Natural killer cell (primary cell): ENCODE data around the gene SIRT5. TPM values are rescaled to one million over a fixed set of nuclear protein-coding genes. Genes with fewer than 3 reads are reported as not detected.
A peak's percentile ranks its signal among the peaks of the same experiment; 100 is the strongest.

Experiments used
- ATAC-seq, 3 donors: fragments of 150-1000 bp in 2 of 3; fragments of 200-7000 bp in 1 of 3; cut with Tn5 transposase; 1 replicate in 1 of 3; 2 replicates in 2 of 3; pipeline ENCODE4 v1.10.0; 2021; ENCODE audit warnings: mild to moderate bottlenecking in 2 of 3, moderate library complexity in 2 of 3
- DNase-seq, 2 donors: peaks; one replicate each; pipeline versions ENCODE4 v3.0.0 to v3.0.0-alpha.2; 2013 to 2021; ENCODE audit warnings: mixed read lengths in 1 of 2
- H3K27ac ChIP-seq: one replicate; pipeline ENCODE4 v1.5.1; 2013; ENCODE audit warnings: mild to moderate bottlenecking, low read length
- H3K27me3 ChIP-seq: one replicate; pipeline ENCODE4 v1.6.1; 2013; ENCODE audit warnings: low read length; ENCODE audit not compliant: control insufficient read depth, insufficient read depth
- H3K36me3 ChIP-seq: one replicate; pipeline ENCODE4 v1.6.1; 2013; ENCODE audit warnings: low read length; ENCODE audit not compliant: control insufficient read depth, insufficient read depth
- H3K4me1 ChIP-seq: one replicate; pipeline ENCODE4 v1.6.1; 2013; ENCODE audit warnings: low read length; ENCODE audit not compliant: control insufficient read depth, insufficient read depth
- H3K4me3 ChIP-seq: one replicate; pipeline ENCODE4 v1.5.1; 2013; ENCODE audit warnings: low read length
- H3K9me3 ChIP-seq: one replicate; pipeline ENCODE4 v1.6.1; 2013; ENCODE audit warnings: low read length; ENCODE audit not compliant: control insufficient read depth, insufficient read depth
- H3K27ac Mint-ChIP-seq, 2 donors: one replicate each; pipeline ENCODE4 v1.8.0; 2022; ENCODE audit warnings: mild to moderate bottlenecking in 2 of 2, mixed read lengths in 2 of 2, moderate library complexity in 1 of 2
- H3K27me3 Mint-ChIP-seq, 2 donors: one replicate each; pipeline ENCODE4 v1.8.0; 2022; ENCODE audit warnings: low read depth in 2 of 2, mixed read lengths in 2 of 2
- H3K36me3 Mint-ChIP-seq: one replicate; pipeline ENCODE4 v1.8.0; 2022; ENCODE audit warnings: mixed read lengths
- H3K4me1 Mint-ChIP-seq, 2 donors: one replicate each; pipeline ENCODE4 v1.8.0; 2022; ENCODE audit warnings: mixed read lengths in 2 of 2
- H3K4me3 Mint-ChIP-seq: one replicate; pipeline ENCODE4 v1.8.0; 2022; ENCODE audit warnings: mild to moderate bottlenecking, moderate library complexity, mixed read lengths
- H3K9me3 Mint-ChIP-seq, 2 donors: one replicate each; pipeline ENCODE4 v1.8.0; 2022; ENCODE audit warnings: mixed read lengths in 2 of 2
- CTCF ChIP-seq: fragments of 200-600 bp; IDR thresholded peaks from one replicate; pipeline ENCODE4 v1.8.0; 2022; ENCODE audit warnings: antibody characterized with exemption
- WGBS: methylation state at CpG from one replicate; pipeline ENCODE4 v1.1.7; 2013; ENCODE audit warnings: missing lambda C conversion rate; ENCODE audit not compliant: insufficient coverage; 5-methylcytosine and 5-hydroxymethylcytosine counted together
- intact Hi-C: fragments of 100-400 bp; cut with micrococcal nuclease; formaldehyde crosslinking; loops from one replicate; pipeline ENCODE4 v1.14.2; 2022
- total RNA-seq, 4 donors: library from RNA; stranded (reverse); fragments of 120-200 nt in 1 of 4; gene quantifications; one replicate each; pipeline versions ENCODE4 v1.2.3 to v1.2.4, GENCODE V29; 2013 to 2022

SIRT5 gene
- total RNA-seq, 3 donors from 2014 or later (not counting 1 experiment from before 2014, with no cell fraction given), result 8.8 to 13.9 (median 12.2) TPM

DNA sequence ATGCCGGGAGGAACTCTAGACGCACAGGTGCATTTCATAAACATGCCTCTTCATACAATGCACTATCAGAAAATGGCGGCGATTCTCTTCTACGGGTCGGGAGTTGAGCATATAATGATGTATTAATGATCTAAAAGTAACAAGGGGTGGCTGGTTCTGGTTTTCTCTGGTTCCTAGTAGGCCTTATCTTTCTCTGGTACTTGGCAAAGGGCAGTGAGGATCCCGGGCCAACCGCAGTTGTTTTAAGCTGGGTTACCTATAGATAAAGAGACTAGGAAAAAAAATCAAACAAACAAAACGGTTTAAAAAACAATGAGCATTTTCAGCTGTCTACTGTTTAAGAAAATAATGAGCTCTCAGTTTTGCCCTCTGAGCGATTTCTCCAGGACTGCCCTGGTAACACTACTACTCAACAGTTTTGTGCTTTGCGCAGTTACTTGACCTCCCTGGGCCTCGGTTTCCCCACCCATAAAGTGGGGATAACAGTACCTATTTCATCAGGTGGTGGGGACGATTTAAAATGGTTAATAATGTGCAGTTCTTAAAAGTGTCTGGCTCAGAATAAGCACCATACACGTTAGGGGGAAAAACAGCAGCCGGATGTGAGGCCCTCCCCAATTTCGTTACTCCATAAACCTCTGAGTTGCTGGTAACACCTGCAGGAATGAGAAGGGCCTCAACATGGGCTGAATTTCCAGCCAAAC, 1.3 kb upstream of the SIRT5 start:
- H3K4me3 Mint-ChIP-seq, result peak overlapping the region; percentile 96
- DNase-seq (no peak), ATAC-seq (no peak)
- H3K27me3 ChIP-seq, result no peaks in the 10 kb centered on the region
- H3K36me3 ChIP-seq, result no peaks in the 10 kb centered on the region
- H3K4me3 ChIP-seq, result no peak overlapping the region
- no peak overlapping the region for H3K27ac ChIP-seq
- intact Hi-C loops, result loop anchor here (10.0 kb wide), 1 partner anchor 192 kb away; no protein-coding TSS in a partner anchor
- peak overlapping the region; percentile 92 to 96 for H3K27ac Mint-ChIP-seq
- H3K36me3 Mint-ChIP-seq, result no peaks in the 10 kb centered on the region
- peaks cover 16 to 25% of the 10 kb centered on the region in 2 donors for H3K4me1 Mint-ChIP-seq
- TF ChIP-seq CTCF, result no peak
- H3K4me1 ChIP-seq, result peaks cover 11% of the 10 kb centered on the region
- no peaks in the 10 kb centered on the region for H3K9me3 Mint-ChIP-seq
- H3K9me3 ChIP-seq, result no peaks in the 10 kb centered on the region
- peaks cover 0 to 3% of the 10 kb centered on the region in 2 donors for H3K27me3 Mint-ChIP-seq
- 91% methylated on average over 14 of the region's 16 CpGs for WGBS

- no peaks in the 10 kb centered on the region for H3K36me3 Mint-ChIP-seq
- DNase-seq (no peak), ATAC-seq (no peak)
- peaks cover 16 to 25% of the 10 kb centered on the region in 2 donors for H3K4me1 Mint-ChIP-seq
- Histone ChIP-seq H3K4me3 (peak overlapping the region; percentile 83), H3K4me1 (peaks cover 11% of the 10 kb centered on the region), H3K9me3 (no peaks in the 10 kb centered on the region), H3K27me3 (no peaks in the 10 kb centered on the region), H3K27ac (peak overlapping the region; percentile 14), H3K36me3 (no peaks in the 10 kb centered on the region)
- 13% methylated on average over 13 of the region's 14 CpGs for WGBS
- H3K27ac Mint-ChIP-seq, result peak overlapping the region; percentile 92 to 96
- no peaks in the 10 kb centered on the region for H3K9me3 Mint-ChIP-seq
- peaks cover 0 to under 1% of the 10 kb centered on the region in 2 donors for H3K27me3 Mint-ChIP-seq
- intact Hi-C loops, result loop anchor here (1.0 to 10.0 kb wide), 4 partner anchors 42 to 245 kb away; partner anchors contain the start of genes NOL7 and TBC1D7
- H3K4me3 Mint-ChIP-seq, result peak overlapping the region; percentile 96
- no peak for TF ChIP-seq CTCF
Observed at GRCh38 chr6:13573669-13574110, 711 bp upstream of the SIRT5 start.

DNA sequence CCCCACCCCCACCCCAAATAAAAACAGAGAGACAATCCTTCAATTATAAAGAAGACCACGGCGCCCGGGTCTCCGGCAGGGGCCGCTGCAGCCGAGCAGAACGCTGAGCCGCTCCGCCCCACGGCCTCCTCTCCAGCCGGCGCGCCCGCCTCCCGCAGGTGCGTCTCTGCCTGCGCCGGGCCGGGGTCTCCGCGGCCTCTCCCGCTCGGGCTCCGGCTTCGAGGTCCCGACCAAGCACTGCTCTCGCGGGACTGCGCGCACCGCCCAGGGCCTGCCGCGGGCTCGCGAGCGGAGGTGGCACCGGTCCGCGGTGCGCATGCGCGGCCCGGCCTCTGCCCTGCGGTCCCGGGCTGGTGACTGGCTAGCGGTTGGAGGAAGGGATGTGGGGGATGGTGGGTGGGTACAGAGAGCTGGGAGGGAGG, 241 bp upstream of the SIRT5 start:
- H3K36me3 Mint-ChIP-seq, result no peaks in the 10 kb centered on the region
- peak; percentile 70 for TF ChIP-seq CTCF

More for the DNA sequence above, 241 bp upstream of the SIRT5 start:
- Mint-ChIP-seq H3K4me1 (peaks cover 16 to 25% of the 10 kb centered on the region in 2 donors), H3K9me3 (no peaks in the 10 kb centered on the region), H3K4me3 (peak overlapping the region; percentile 96), H3K27ac (peak overlapping the region; percentile 92 to 96), H3K27me3 (no peaks in the 10 kb centered on the region)
- Histone ChIP-seq H3K9me3 (no peaks in the 10 kb centered on the region), H3K4me1 (peaks cover 11% of the 10 kb centered on the region), H3K4me3 (peak overlapping the region; percentile 83), H3K27me3 (no peaks in the 10 kb centered on the region), H3K36me3 (no peaks in the 10 kb centered on the region), H3K27ac (peak overlapping the region; percentile 87)
- WGBS, result under 1% methylated on average over 46 of the region's 46 CpGs
- intact Hi-C loops, result loop anchor here (1.0 to 10.0 kb wide), 4 partner anchors 41 to 245 kb away; partner anchors contain the start of genes NOL7 and TBC1D7
- ATAC-seq (peak; percentile 79 to 93 (median 84)), DNase-seq (peak; percentile 87 to 98)
